Activated T-cell treated with anti-CD3 and anti-CD28 coated beads, Interleukin-2, amount 50 U/mL, for 4 hours (primary cell): Measurements from ENCODE around the gene GFM2. TPM values are rescaled to one million over a fixed set of nuclear protein-coding genes. Genes with fewer than 3 reads are reported as not detected.
"Not testable (repeated sequence)": the region's sequence is repeated elsewhere in the genome, so short reads cannot be mapped to it uniquely, and the experiment has no call there.

Experiments
- ATAC-seq, 2 donors: fragments of 200-7000 bp; cut with Tn5 transposase; one replicate each; pipeline ENCODE4 v1.10.0; 2021
- DNase-seq: peaks from one replicate; pipeline ENCODE4 v3.0.0-alpha.2; 2020
- H3K27me3 Mint-ChIP-seq: one replicate; pipeline ENCODE4 v1.8.0; 2021; ENCODE audit warnings: low read depth, mixed read lengths
- H3K36me3 Mint-ChIP-seq: one replicate; pipeline ENCODE4 v1.8.0; 2022; ENCODE audit warnings: mixed read lengths; ENCODE audit not compliant: insufficient read depth
- H3K4me1 Mint-ChIP-seq: one replicate; pipeline ENCODE4 v1.8.0; 2021; ENCODE audit warnings: low read depth, mixed read lengths
- H3K4me3 Mint-ChIP-seq: one replicate; pipeline ENCODE4 v1.8.0; 2021; ENCODE audit warnings: mild to moderate bottlenecking, moderate library complexity, mixed read lengths
- H3K9me3 Mint-ChIP-seq: one replicate; pipeline ENCODE4 v1.8.0; 2021; ENCODE audit warnings: mixed read lengths
- total RNA-seq, 3 donors: library from RNA; stranded (reverse); gene quantifications; one replicate each; pipeline ENCODE4 v1.2.1, GENCODE V29; 2021

Gene GFM2
- total RNA-seq, 3 donors from 2014 or later = 24.3 to 28.2 (median 26.2) TPM

DNA sequence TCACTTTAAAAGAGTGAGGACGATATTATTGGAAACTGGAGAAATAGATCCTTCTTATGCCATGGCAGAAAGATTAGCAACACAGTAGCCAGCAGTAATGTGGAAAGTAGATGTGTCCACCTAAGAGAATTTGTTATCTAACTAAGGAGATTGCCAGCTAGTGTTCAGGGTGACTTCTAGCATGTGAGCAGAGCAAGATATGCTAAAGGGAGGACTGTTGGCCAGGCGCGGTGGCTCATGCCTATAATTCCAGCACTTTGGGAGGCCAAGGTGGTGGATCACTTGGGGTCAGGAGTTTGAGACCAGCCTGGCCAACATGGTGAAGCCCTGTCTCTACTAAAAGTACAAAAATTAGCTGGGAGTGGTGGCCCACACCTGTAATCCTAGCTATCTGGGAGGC, 87.6 kb downstream of the GFM2 start:
- H3K36me3 Mint-ChIP-seq, DNase-seq, H3K4me1 Mint-ChIP-seq, ATAC-seq, H3K9me3 Mint-ChIP-seq, H3K27me3 Mint-ChIP-seq, H3K4me3 Mint-ChIP-seq: not testable (repeated sequence)

GRCh38 chr5:74678123-74678522, 88.8 kb downstream of the GFM2 start:
- not testable (repeated sequence) for H3K4me1 Mint-ChIP-seq, H3K36me3 Mint-ChIP-seq, H3K9me3 Mint-ChIP-seq, DNase-seq, H3K4me3 Mint-ChIP-seq, ATAC-seq
- H3K27me3 Mint-ChIP-seq = peaks cover 10% of the 10 kb centered on the region

DNA sequence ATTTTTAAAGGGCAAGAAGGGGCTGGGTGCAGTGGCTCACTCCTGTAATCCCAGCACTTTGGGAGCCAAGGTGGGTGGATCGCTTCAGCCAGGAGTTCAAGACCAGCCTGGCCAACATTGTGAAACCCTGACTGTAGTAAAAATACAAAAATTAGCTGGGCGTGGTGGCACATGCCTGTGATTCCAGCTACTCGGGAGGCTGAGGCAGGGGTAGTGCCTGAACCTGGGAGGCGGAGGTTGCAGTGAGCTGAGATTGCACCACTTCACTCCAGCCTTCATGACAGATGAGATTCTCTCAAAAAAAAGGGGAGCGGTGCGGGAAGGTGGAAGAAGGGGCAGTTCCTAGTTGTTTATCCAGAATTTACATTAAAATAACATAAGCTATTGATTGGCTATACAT, 90.5 kb downstream of the GFM2 start:
- not testable (repeated sequence) for ATAC-seq, H3K4me3 Mint-ChIP-seq, H3K36me3 Mint-ChIP-seq, DNase-seq, H3K4me1 Mint-ChIP-seq, H3K9me3 Mint-ChIP-seq
- H3K27me3 Mint-ChIP-seq = peaks cover 15% of the 10 kb centered on the region

DNA sequence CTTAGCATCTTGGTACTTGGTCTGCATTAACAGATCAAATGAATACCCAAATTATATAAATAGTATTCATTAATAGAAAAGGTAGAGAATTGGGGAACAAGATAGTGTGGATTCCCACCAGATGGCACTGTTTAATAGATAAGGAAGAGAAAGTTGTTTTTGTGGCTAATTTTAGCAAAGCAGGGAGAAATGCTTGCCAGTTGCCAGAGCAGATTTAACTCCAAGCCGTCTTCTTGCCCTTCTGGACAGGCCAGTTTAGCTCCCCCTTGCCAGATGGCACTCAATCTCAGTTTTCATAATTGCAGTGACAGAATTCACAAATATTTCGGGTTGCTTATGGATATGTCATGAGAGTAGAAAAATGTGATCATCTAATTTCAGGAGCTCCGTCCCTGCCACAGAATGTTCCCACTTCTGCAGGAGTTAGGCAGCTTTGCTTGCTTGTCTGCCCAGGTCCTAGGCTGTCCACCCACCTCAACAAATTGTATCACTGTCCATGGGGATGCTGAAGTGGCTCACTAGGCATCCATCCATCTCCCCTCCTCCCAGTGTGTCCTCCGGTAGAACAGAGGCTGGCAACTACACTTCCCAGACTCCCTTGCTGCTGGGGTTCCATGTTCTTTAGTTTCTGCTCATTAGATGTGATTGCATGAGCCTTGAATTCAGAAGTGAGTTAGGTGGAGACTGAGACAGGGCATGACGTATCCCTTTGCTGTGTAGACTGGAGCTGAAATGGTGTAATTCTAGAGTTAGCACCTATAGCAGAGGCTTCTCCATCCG, 93.7 kb downstream of the GFM2 start:
- ATAC-seq (no peak), DNase-seq (no peak)
- H3K4me3 Mint-ChIP-seq = no peak overlapping the region
- H3K36me3 Mint-ChIP-seq = no peaks in the 10 kb centered on the region
- peaks cover 11% of the 10 kb centered on the region for H3K27me3 Mint-ChIP-seq
- H3K4me1 Mint-ChIP-seq = no peaks in the 10 kb centered on the region
- no peaks in the 10 kb centered on the region for H3K9me3 Mint-ChIP-seq

- Mint-ChIP-seq H3K27me3 (peaks cover 11% of the 10 kb centered on the region), H3K4me1 (no peaks in the 10 kb centered on the region), H3K36me3 (no peaks in the 10 kb centered on the region), H3K9me3 (no peaks in the 10 kb centered on the region), H3K4me3 (peak overlapping the region; percentile 20)
- ATAC-seq (no peak), DNase-seq (no peak)
These were observed 94.6 kb downstream of the GFM2 start for GRCh38 chr5:74672215-74672877.

Other genes with a start within 250 kb of the GFM2 start
- gene ENC1, start 126.4 kb downstream of the GFM2 start, total RNA-seq = 1 to 10 TPM; 1.8 to 3.0 (median 2.4) TPM
- 10 to 100 TPM; 38.6 to 46.8 (median 45.8) TPM for gene HEXB, start 81.9 kb downstream of the GFM2 start, total RNA-seq
- 100 to 1,000 TPM; 171 to 179 (median 177) TPM for gene NSA2, start 132 bp upstream of the GFM2 start, total RNA-seq
- gene FAM169A, start 99.3 kb upstream of the GFM2 start, total RNA-seq = 10 to 100 TPM; 10.0 to 13.1 (median 10.2) TPM